Measurements from ENCODE around the gene ZBTB11.
"Not testable (repeated sequence)": the region's sequence is repeated elsewhere in the genome, so short reads cannot be mapped to it uniquely, and the experiment has no call there.

Gene ZBTB11

GRCh38 chr3:101643861-101644613, 32.9 kb downstream of the ZBTB11 start:
- peak; percentile 71 for DNase-seq

GRCh38 chr3:101643009-101643844, 33.7 kb downstream of the ZBTB11 start:
- no peak for DNase-seq

GRCh38 chr3:101642441-101642840, 34.5 kb downstream of the ZBTB11 start:
- DNase-seq, result no peak

GRCh38 chr3:101641397-101642115, 35.4 kb downstream of the ZBTB11 start:
- not testable (repeated sequence) for DNase-seq

GRCh38 chr3:101640256-101640655, 36.7 kb downstream of the ZBTB11 start:
- DNase-seq, result no peak

GRCh38 chr3:101639280-101639963, 37.5 kb downstream of the ZBTB11 start:
- no peak for DNase-seq

- DNase-seq, result no peak
These were observed 38.6 kb downstream of the ZBTB11 start for GRCh38 chr3:101638261-101638745.

- no peak for DNase-seq
These were observed 39.5 kb downstream of the ZBTB11 start for GRCh38 chr3:101637451-101637850.

GRCh38 chr3:101635954-101636798, 40.8 kb downstream of the ZBTB11 start:
- peak; percentile 18 for DNase-seq

- no peak for DNase-seq
These were observed 41.6 kb downstream of the ZBTB11 start for GRCh38 chr3:101635345-101635744.

GRCh38 chr3:101634591-101635196, 42.2 kb downstream of the ZBTB11 start:
- no peak for DNase-seq

- DNase-seq, result no peak
These were observed 43.7 kb downstream of the ZBTB11 start for GRCh38 chr3:101633186-101633585.

- DNase-seq, result no peak
These were observed 44.3 kb downstream of the ZBTB11 start for GRCh38 chr3:101632586-101632985.

- DNase-seq, result not testable (repeated sequence)
These were observed 45.0 kb downstream of the ZBTB11 start for GRCh38 chr3:101631959-101632358.

- DNase-seq, result no peak
These were observed 45.7 kb downstream of the ZBTB11 start for GRCh38 chr3:101631098-101631796.

GRCh38 chr3:101629219-101629618, 47.7 kb downstream of the ZBTB11 start:
- DNase-seq, result no peak

- no peak for DNase-seq
These were observed 51.1 kb downstream of the ZBTB11 start for GRCh38 chr3:101625879-101626278.

GRCh38 chr3:101624857-101625256, 52.1 kb downstream of the ZBTB11 start:
- no peak for DNase-seq

GRCh38 chr3:101623656-101624055, 53.3 kb downstream of the ZBTB11 start:
- DNase-seq, result no peak

- DNase-seq, result no peak
These were observed 57.2 kb downstream of the ZBTB11 start for GRCh38 chr3:101619734-101620133.
